T-cell (primary cell): ENCODE measurements around the gene RAPSN. TPM values are rescaled to one million over a fixed set of nuclear protein-coding genes. Genes with fewer than 3 reads are reported as not detected.
A peak's percentile ranks its signal among the peaks of the same experiment; 100 is the strongest.
"Not testable (repeated sequence)": the region's sequence is repeated elsewhere in the genome, so short reads cannot be mapped to it uniquely, and the experiment has no call there.

Experiments used
- ATAC-seq, 4 experiments: fragments of 200-7000 bp in 3 of 4; fragments of 150-1000 bp in 1 of 4; cut with Tn5 transposase; replicated peaks in 1 of 4; 1 replicate in 3 of 4; 2 replicates in 1 of 4; pipeline ENCODE4 v1.10.0; 2021; ENCODE audit warnings: moderate library complexity in 3 of 4, mild to moderate bottlenecking in 2 of 4, moderate number of reproducible peaks in 1 of 4
- CTCF ChIA-PET, 2 donors: fragments of 300-600 bp; sonication (Branson Sonifier 250); formaldehyde crosslinking; loops; one replicate each; lab custom pipeline; 2022; ENCODE audit warnings: antibody characterized with exemption in 2 of 2; lab: Charles Lee
- POLR2A ChIA-PET, 2 donors: fragments of 300-600 bp; sonication (Branson Sonifier 250); formaldehyde crosslinking; loops; one replicate each; lab custom pipeline; 2022; ENCODE audit warnings: antibody characterized with exemption in 2 of 2; lab: Charles Lee
- DNase-seq, 35 experiments: peaks; one replicate each; pipeline versions ENCODE4 v3.0.0 to v3.0.0-alpha.2; 2013 to 2023
- H3K27ac ChIP-seq: one replicate; pipeline ENCODE4 v1.5.1; 2013; ENCODE audit warnings: low read length
- H3K27me3 ChIP-seq, 2 experiments: replicated peaks in 1 of 2; 1 replicate in 1 of 2; 2 replicates in 1 of 2; pipeline versions ENCODE4 v1.6.1 to v1.7.0; 2013; ENCODE audit warnings: low read length in 1 of 2, mixed read lengths in 1 of 2; ENCODE audit not compliant: control insufficient read depth in 2 of 2, insufficient read depth in 2 of 2; ENCODE audit errors: extremely low read depth in 1 of 2
- H3K36me3 ChIP-seq, 2 donors: 1 replicate in 1 of 2; 2 replicates in 1 of 2; pipeline versions ENCODE4 v1.6.1 to v1.7.0; 2013; ENCODE audit warnings: low read length in 1 of 2; ENCODE audit not compliant: control insufficient read depth in 2 of 2, insufficient read depth in 1 of 2; ENCODE audit errors: extremely low read depth in 1 of 2
- H3K4me1 ChIP-seq, 2 experiments: 1 replicate in 1 of 2; 2 replicates in 1 of 2; pipeline versions ENCODE4 v1.6.1 to v1.7.0; 2013; ENCODE audit warnings: low read length in 2 of 2, mixed read lengths in 1 of 2; ENCODE audit not compliant: insufficient read depth in 2 of 2, control insufficient read depth in 1 of 2; ENCODE audit errors: extremely low read depth in 1 of 2
- H3K4me3 ChIP-seq, 2 donors: 1 replicate in 1 of 2; 2 replicates in 1 of 2; pipeline versions ENCODE4 v1.5.1 to v1.7.0; 2013; ENCODE audit warnings: mild to moderate bottlenecking in 2 of 2, low read length in 1 of 2, moderate library complexity in 1 of 2; ENCODE audit not compliant: control insufficient read depth in 1 of 2; ENCODE audit errors: extremely low read depth in 1 of 2
- H3K9me3 ChIP-seq: 2 replicates; pipeline ENCODE4 v1.7.0; 2013
- H3K27ac Mint-ChIP-seq, 2 donors: one replicate each; pipeline ENCODE4 v1.8.0; 2020 to 2021; ENCODE audit warnings: mild to moderate bottlenecking in 2 of 2, mixed read lengths in 2 of 2
- H3K27me3 Mint-ChIP-seq, 2 donors: one replicate each; pipeline ENCODE4 v1.8.0; 2021 to 2022; ENCODE audit warnings: mixed read lengths in 2 of 2
- H3K36me3 Mint-ChIP-seq: one replicate; pipeline ENCODE4 v1.8.0; 2021; ENCODE audit warnings: mixed read lengths
- H3K4me1 Mint-ChIP-seq, 3 donors: one replicate each; pipeline ENCODE4 v1.8.0; 2020 to 2022; ENCODE audit warnings: mixed read lengths in 3 of 3, mild to moderate bottlenecking in 1 of 3
- H3K4me3 Mint-ChIP-seq, 3 donors: one replicate each; pipeline ENCODE4 v1.8.0; 2020 to 2022; ENCODE audit warnings: mild to moderate bottlenecking in 3 of 3, mixed read lengths in 3 of 3, moderate library complexity in 3 of 3
- H3K9me3 Mint-ChIP-seq, 3 donors: one replicate each; pipeline ENCODE4 v1.8.0; 2020 to 2022; ENCODE audit warnings: mixed read lengths in 3 of 3
- WGBS: methylation state at CpG from one replicate; pipeline ENCODE4 v1.1.5; 2013; ENCODE audit warnings: missing lambda C conversion rate; ENCODE audit not compliant: insufficient coverage; 5-methylcytosine and 5-hydroxymethylcytosine counted together
- total RNA-seq, 35 experiments: library from RNA in 6 of 35; stranded (reverse) in 6 of 35; fragments of 120-200 nt in 1 of 35; gene quantifications; one replicate each; pipeline versions ENCODE4 v1.2.1 to v1.2.4 and lab custom pipeline; 2013 to 2026

Gene RAPSN
- total RNA-seq, 5 donors from 2014 or later (not counting 1 experiment from before 2014, with no cell fraction given), result 1.1 to 3.4 (median 1.4) TPM

DNA sequence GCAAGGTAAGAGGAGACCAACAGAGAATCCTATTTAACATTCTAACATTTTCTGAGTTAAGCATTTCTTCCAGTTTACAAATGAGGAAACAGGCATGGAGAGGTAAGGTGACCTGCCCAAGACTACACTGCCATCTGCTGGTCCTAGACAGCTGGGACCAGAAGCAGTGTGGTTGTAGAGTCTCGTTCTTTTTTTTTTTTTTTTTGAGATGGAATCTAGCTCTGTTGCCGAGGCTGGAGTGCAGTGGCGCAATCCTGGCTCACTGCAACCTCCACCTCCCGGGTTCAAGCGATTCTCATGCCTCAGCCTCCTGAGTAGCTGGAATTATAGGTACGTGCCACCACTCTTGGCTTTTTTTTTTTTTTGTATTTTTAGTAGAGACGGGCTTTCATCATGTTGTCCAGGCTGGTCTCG is 5.3 kb upstream of the RAPSN start:
- not testable (repeated sequence) for H3K4me3 ChIP-seq, H3K36me3 ChIP-seq, H3K9me3 Mint-ChIP-seq, H3K9me3 ChIP-seq, H3K27ac Mint-ChIP-seq, H3K4me1 Mint-ChIP-seq, H3K36me3 Mint-ChIP-seq, H3K27me3 Mint-ChIP-seq, H3K4me1 ChIP-seq, H3K4me3 Mint-ChIP-seq, H3K27ac ChIP-seq, H3K27me3 ChIP-seq
- no CpG with 5 or more reads among the region's 8 CpGs for WGBS
- POLR2A ChIA-PET, result interaction anchor here (0.6 kb wide), 4 partner anchors 86 to 329 kb away, joined by 3 to 5 read pairs (median 4); no protein-coding TSS in a partner anchor
- DNase-seq (peak; percentile 21 to 83 (median 61)), ATAC-seq (peak; percentile 84 to 95 (median 88))
- CTCF ChIA-PET, result interaction anchor here (0.5 to 1.6 kb wide), 32 partner anchors 11 to 1536 kb away, joined by 3 to 6 read pairs (median 4); partner anchors contain the start of genes ARFGAP2 (in 1 of the 2) and DDB2 (in 1 of the 2)

GRCh38 chr11:47453365-47453764 is 4.4 kb upstream of the RAPSN start:
- Histone ChIP-seq H3K4me1 (peaks cover 0 to 4% of the 10 kb centered on the region in 2 experiments), H3K9me3 (no peaks in the 10 kb centered on the region), H3K36me3 (no peaks in the 10 kb centered on the region), H3K27me3 (no peaks in the 10 kb centered on the region), H3K4me3 (no peak overlapping the region), H3K27ac (no peak overlapping the region)
- DNase-seq (no peak), ATAC-seq (no peak)
- ChIA-PET POLR2A (no interaction called here), CTCF (interaction anchor here (0.6 to 1.6 kb wide), 4 partner anchors 79 to 646 kb away, joined by 3 to 5 read pairs (median 4); no protein-coding TSS in a partner anchor)
- Mint-ChIP-seq H3K4me3 (no peak overlapping the region), H3K9me3 (no peaks in the 10 kb centered on the region), H3K4me1 (peaks cover 4 to 5% (median 5%) of the 10 kb centered on the region in 3 donors), H3K27me3 (no peaks in the 10 kb centered on the region), H3K36me3 (no peaks in the 10 kb centered on the region), H3K27ac (no peak overlapping the region)
- 91% methylated on average over 4 of the region's 8 CpGs for WGBS

DNA sequence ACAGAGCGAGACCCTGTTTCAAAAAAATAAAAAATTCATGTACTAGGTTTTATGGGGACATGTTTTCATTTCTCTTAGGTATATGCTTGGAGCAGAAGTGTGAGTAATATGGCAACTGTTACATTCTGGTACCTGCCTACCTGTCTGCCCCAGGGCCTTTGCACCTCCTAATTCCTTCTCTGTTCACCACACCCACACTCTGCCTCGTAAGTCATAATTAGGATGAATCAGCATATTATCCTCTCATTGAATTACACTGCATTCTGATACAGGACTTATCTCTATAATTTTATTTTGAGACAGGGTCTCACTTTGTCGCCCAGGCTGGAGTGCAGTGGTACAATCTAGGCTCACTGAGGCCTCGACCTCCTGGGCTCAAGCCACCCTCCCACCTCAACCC is 3.1 kb upstream of the RAPSN start:
- no peaks in the 10 kb centered on the region for H3K9me3 Mint-ChIP-seq
- CTCF ChIA-PET, result interaction anchor here in 1 of 2 donors (0.6 kb wide), 1 partner anchor 45 kb away, joined by 3 read pairs; no protein-coding TSS in a partner anchor
- Histone ChIP-seq H3K9me3 (no peaks in the 10 kb centered on the region), H3K27ac (no peak overlapping the region), H3K27me3 (no peaks in the 10 kb centered on the region), H3K4me3 (no peak overlapping the region), H3K36me3 (no peaks in the 10 kb centered on the region), H3K4me1 (peaks cover 0 to 4% of the 10 kb centered on the region in 2 experiments)
- H3K27ac Mint-ChIP-seq, result no peak overlapping the region
- H3K4me1 Mint-ChIP-seq, result peaks cover 4 to 5% (median 5%) of the 10 kb centered on the region in 3 donors
- ATAC-seq (no peak), DNase-seq (no peak)
- no peak overlapping the region for H3K4me3 Mint-ChIP-seq
- no peaks in the 10 kb centered on the region for H3K27me3 Mint-ChIP-seq
- 94% methylated on average over 2 of the region's 4 CpGs for WGBS
- no peaks in the 10 kb centered on the region for H3K36me3 Mint-ChIP-seq
- POLR2A ChIA-PET, result no interaction called here

DNA sequence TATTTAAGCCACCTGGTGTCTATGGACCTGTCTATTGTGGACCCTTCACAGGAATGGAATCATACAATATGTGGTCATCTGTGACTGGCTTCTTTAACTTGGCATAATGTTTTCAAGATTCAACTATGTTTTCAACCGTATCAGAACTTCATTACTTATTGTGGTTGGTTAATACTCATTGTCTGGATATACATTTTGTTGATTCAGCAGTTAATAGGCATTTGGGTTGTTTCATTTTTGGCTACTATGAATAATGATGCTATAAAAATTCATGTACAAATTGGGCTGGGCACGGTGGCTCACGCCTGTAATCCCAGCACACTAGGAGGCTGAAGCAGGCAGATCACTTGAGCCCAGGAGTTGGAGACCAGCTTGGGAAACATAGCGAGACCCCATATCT is 2.5 kb upstream of the RAPSN start:
- ChIA-PET CTCF (interaction anchor here in 1 of 2 donors (0.6 kb wide), 1 partner anchor 552 kb away, joined by 3 read pairs; no protein-coding TSS in a partner anchor), POLR2A (no interaction called here)
- H3K4me3 ChIP-seq, result no peak overlapping the region
- WGBS, result no CpG with 5 or more reads among the region's 4 CpGs
- H3K9me3 ChIP-seq, result no peaks in the 10 kb centered on the region
- no peak for DNase-seq
- H3K4me1 ChIP-seq, result peaks cover 0 to 4% of the 10 kb centered on the region in 2 experiments
- H3K27ac ChIP-seq, result no peak overlapping the region
- Mint-ChIP-seq H3K4me3 (no peak overlapping the region), H3K27me3 (no peaks in the 10 kb centered on the region), H3K27ac (no peak overlapping the region), H3K36me3 (no peaks in the 10 kb centered on the region), H3K9me3 (no peaks in the 10 kb centered on the region), H3K4me1 (peaks cover 4 to 5% (median 5%) of the 10 kb centered on the region in 3 donors)
- no peaks in the 10 kb centered on the region for H3K36me3 ChIP-seq
- no peaks in the 10 kb centered on the region for H3K27me3 ChIP-seq
- ATAC-seq, result no peak

DNA sequence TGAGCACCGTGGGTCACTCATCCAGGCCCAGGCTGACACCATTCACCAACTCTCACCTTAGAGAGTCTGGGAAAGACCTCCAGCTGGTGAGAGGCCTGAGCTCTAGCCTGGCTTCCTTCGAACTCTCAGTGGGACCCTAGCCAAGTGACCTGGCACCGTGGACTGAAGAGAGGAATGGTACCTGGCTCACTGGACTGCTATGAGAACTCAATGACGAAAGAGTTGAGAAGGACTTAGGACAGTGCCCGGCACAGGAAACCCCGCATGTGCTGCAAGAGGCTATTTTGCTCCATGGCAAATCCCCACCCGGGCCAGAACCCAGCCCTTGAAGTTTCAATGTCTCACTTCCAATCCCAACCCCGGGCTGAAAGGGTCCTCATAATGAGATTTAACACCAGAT is 605 bp upstream of the RAPSN start:
- no peak overlapping the region for H3K4me3 Mint-ChIP-seq
- Histone ChIP-seq H3K36me3 (no peaks in the 10 kb centered on the region), H3K9me3 (no peaks in the 10 kb centered on the region), H3K27ac (no peak overlapping the region), H3K27me3 (no peaks in the 10 kb centered on the region), H3K4me3 (no peak overlapping the region), H3K4me1 (peaks cover 0 to 4% of the 10 kb centered on the region in 2 experiments)
- H3K36me3 Mint-ChIP-seq, result no peaks in the 10 kb centered on the region
- H3K9me3 Mint-ChIP-seq, result no peaks in the 10 kb centered on the region
- ATAC-seq (no peak), DNase-seq (no peak)
- peaks cover 4 to 5% (median 5%) of the 10 kb centered on the region in 3 donors for H3K4me1 Mint-ChIP-seq
- 98% methylated on average over 5 of the region's 8 CpGs for WGBS
- ChIA-PET POLR2A (no interaction called here), CTCF (no interaction called here)
- H3K27me3 Mint-ChIP-seq, result no peaks in the 10 kb centered on the region
- H3K27ac Mint-ChIP-seq, result no peak overlapping the region

- ChIA-PET CTCF (interaction anchor here (0.6 to 1.8 kb wide), 2 partner anchors 33 to 74 kb away, joined by 4 to 11 read pairs; no protein-coding TSS in a partner anchor), POLR2A (no interaction called here)
- DNase-seq (no peak), ATAC-seq (no peak)
- Mint-ChIP-seq H3K27ac (no peak overlapping the region), H3K9me3 (no peaks in the 10 kb centered on the region), H3K4me1 (no peaks in the 10 kb centered on the region), H3K27me3 (no peaks in the 10 kb centered on the region), H3K4me3 (no peak overlapping the region), H3K36me3 (no peaks in the 10 kb centered on the region)
- H3K27me3 ChIP-seq, result no peaks in the 10 kb centered on the region
- H3K4me1 ChIP-seq, result peaks cover 0 to 3% of the 10 kb centered on the region in 2 experiments
- H3K9me3 ChIP-seq, result no peaks in the 10 kb centered on the region
- H3K4me3 ChIP-seq, result no peak overlapping the region
- H3K27ac ChIP-seq, result no peak overlapping the region
- H3K36me3 ChIP-seq, result no peaks in the 10 kb centered on the region
- 92% methylated on average over 11 of the region's 12 CpGs for WGBS
Observed at GRCh38 chr11:47447906-47448305, 1.0 kb downstream of the RAPSN start.
